IMR-90 (cell line): Measurements from ENCODE around the gene CD99. TPM values are rescaled to one million over a fixed set of nuclear protein-coding genes. Genes with fewer than 3 reads are reported as not detected.

ENCODE experiments used
- ATAC-seq: fragments of 200-7000 bp; cut with Tn5 transposase; 2 replicates; pipeline ENCODE4 v1.9.1; 2020; ENCODE audit warnings: low read depth, mild to moderate bottlenecking, moderate library complexity
- BruUV-seq: library from RNA; stranded (reverse); fragments of 400-500 nt; replicated peaks from 2 replicates; lab custom pipeline; 2021; lab: Mats Ljungman, UMichigan
- CTCF ChIA-PET: fragments of 300-600 bp; formaldehyde crosslinking; extraction: SDS; loops from one replicate; lab custom pipeline; 2021; ENCODE audit warnings: antibody characterized with exemption; lab: Yijun Ruan, JAX
- POLR2A ChIA-PET: fragments of 300-600 bp; sonication (Branson Sonifier 250); formaldehyde crosslinking; loops from one replicate; lab custom pipeline; 2022; ENCODE audit warnings: antibody characterized with exemption; ENCODE audit not compliant: unreplicated experiment; lab: Charles Lee
- DNase-seq: peaks from one replicate; pipeline ENCODE4 v3.0.0; 2013
- H2AFZ ChIP-seq: replicated peaks from 2 replicates; pipeline ENCODE3; 2013; ENCODE audit warnings: low read length, mild to moderate bottlenecking; ENCODE audit not compliant: poor library complexity
- H2AK5ac ChIP-seq: 2 replicates; pipeline ENCODE4 v1.6.1; 2013; ENCODE audit warnings: low read depth, low read length, inconsistent platforms
- H2AK9ac ChIP-seq: replicated peaks from 2 replicates; pipeline ENCODE3; 2013; ENCODE audit warnings: mild to moderate bottlenecking, low read depth, low read length, moderate library complexity; ENCODE audit not compliant: poor library complexity
- H2BK120ac ChIP-seq: 2 replicates; pipeline ENCODE4 v1.6.1; 2013; ENCODE audit warnings: low read depth, low read length, inconsistent platforms
- H2BK15ac ChIP-seq: 3 replicates; pipeline ENCODE4 v1.6.1; 2013; ENCODE audit warnings: low read depth, low read length, inconsistent platforms
- H2BK20ac ChIP-seq: 2 replicates; pipeline ENCODE4 v1.6.1; 2013; ENCODE audit warnings: low read depth, mild to moderate bottlenecking, inconsistent platforms, low read length, moderate library complexity
- H2BK5ac ChIP-seq: 2 replicates; pipeline ENCODE4 v1.6.1; 2013; ENCODE audit warnings: mild to moderate bottlenecking, low read depth, low read length, inconsistent platforms; ENCODE audit not compliant: poor library complexity, severe bottlenecking
- H3K14ac ChIP-seq: replicated peaks from 2 replicates; pipeline ENCODE4 v1.6.1; 2013; ENCODE audit warnings: low read depth, low read length, inconsistent platforms
- H3K18ac ChIP-seq: 2 replicates; pipeline ENCODE4 v1.6.1; 2013; ENCODE audit warnings: low read depth, low read length, control low read depth
- H3K23ac ChIP-seq: 2 replicates; pipeline ENCODE4 v1.6.1; 2013; ENCODE audit warnings: low read depth, low read length, inconsistent platforms
- H3K27ac ChIP-seq: 2 replicates; pipeline ENCODE4 v1.5.1; 2013; ENCODE audit warnings: mild to moderate bottlenecking, control low read depth, low read length; ENCODE audit not compliant: insufficient read depth
- H3K27me3 ChIP-seq: 2 replicates; pipeline ENCODE4 v1.6.1; 2013; ENCODE audit warnings: low read length; ENCODE audit not compliant: control insufficient read depth, insufficient read depth
- H3K36me3 ChIP-seq: 2 replicates; pipeline ENCODE4 v1.6.1; 2013; ENCODE audit warnings: low read length, mixed read lengths; ENCODE audit not compliant: control insufficient read depth, insufficient read depth
- H3K4ac ChIP-seq: 2 replicates; pipeline ENCODE4 v1.6.1; 2013; ENCODE audit warnings: low read depth, low read length, inconsistent platforms
- H3K4me1 ChIP-seq: 2 replicates; pipeline ENCODE4 v1.6.1; 2013; ENCODE audit warnings: low read length, mixed read lengths; ENCODE audit not compliant: control insufficient read depth, insufficient read depth
- H3K4me2 ChIP-seq: 2 replicates; pipeline ENCODE4 v1.6.1; 2013; ENCODE audit warnings: low read depth, mild to moderate bottlenecking, control low read depth, low read length, moderate library complexity
- H3K4me3 ChIP-seq: 2 replicates; pipeline ENCODE4 v1.5.1; 2013; ENCODE audit warnings: low read depth, mild to moderate bottlenecking, control low read depth, low read length, moderate library complexity; ENCODE audit not compliant: insufficient read depth
- H3K56ac ChIP-seq: 2 replicates; pipeline ENCODE4 v1.6.1; 2013; ENCODE audit warnings: low read length, inconsistent platforms; ENCODE audit not compliant: insufficient read depth; ENCODE audit errors: extremely low read depth
- H3K79me1 ChIP-seq, 2 experiments: 2 replicates each; pipeline ENCODE4 v1.6.1; 2013; ENCODE audit warnings: low read length in 2 of 2, inconsistent platforms in 1 of 2, low read depth in 1 of 2
- H3K9ac ChIP-seq: 2 replicates; pipeline ENCODE4 v1.6.1; 2013; ENCODE audit warnings: low read depth, low read length, control low read depth
- H3K9me1 ChIP-seq: 2 replicates; pipeline ENCODE4 v1.6.1; 2013; ENCODE audit warnings: low read length, inconsistent platforms; ENCODE audit not compliant: insufficient read depth
- H3K9me3 ChIP-seq: 2 replicates; pipeline ENCODE4 v1.6.1; 2013; ENCODE audit warnings: low read length; ENCODE audit not compliant: control insufficient read depth, insufficient read depth
- H4K20me1 ChIP-seq: 2 replicates; pipeline ENCODE4 v1.6.1; 2013; ENCODE audit warnings: low read length, inconsistent platforms; ENCODE audit not compliant: insufficient read depth
- H4K5ac ChIP-seq: 2 replicates; pipeline ENCODE4 v1.6.1; 2013; ENCODE audit warnings: mild to moderate bottlenecking, low read depth, low read length, control low read depth
- H4K8ac ChIP-seq, 2 experiments: 2 replicates each; pipeline ENCODE4 v1.6.1; 2013; ENCODE audit warnings: low read depth in 2 of 2, low read length in 2 of 2, control low read depth in 1 of 2, inconsistent platforms in 1 of 2
- H4K91ac ChIP-seq: 2 replicates; pipeline ENCODE4 v1.6.1; 2013; ENCODE audit warnings: low read depth, low read length, inconsistent platforms; ENCODE audit not compliant: insufficient read depth
- BHLHE40 ChIP-seq: fragments of 150-350 bp; IDR thresholded peaks from 2 replicates; pipeline ENCODE4 v1.6.1; 2016; ENCODE audit warnings: mild to moderate bottlenecking, low read depth, low read length
- CEBPB ChIP-seq: IDR thresholded peaks from 2 replicates; pipeline ENCODE4 v1.6.1; 2012; ENCODE audit warnings: low read depth, low read length, improper control_type of control experiment
- CHD1 ChIP-seq: IDR thresholded peaks from 2 replicates; pipeline ENCODE4 v1.6.1; 2012; ENCODE audit warnings: low read depth, low read length, improper control_type of control experiment
- FOS ChIP-seq: fragments of 150-350 bp; IDR thresholded peaks from 2 replicates; pipeline ENCODE4 v1.6.1; 2016; ENCODE audit warnings: low read depth, low read length
- MAFK ChIP-seq: IDR thresholded peaks from 2 replicates; pipeline ENCODE4 v1.6.1; 2012; ENCODE audit warnings: low read depth, low read length, improper control_type of control experiment
- MAZ ChIP-seq: IDR thresholded peaks from 2 replicates; pipeline ENCODE4 v1.6.1; 2012; ENCODE audit warnings: low read depth, mild to moderate bottlenecking, low read length, improper control_type of control experiment, moderate library complexity, borderline replicate concordance
- MXI1 ChIP-seq: IDR thresholded peaks from 2 replicates; pipeline ENCODE4 v1.6.1; 2012; ENCODE audit warnings: low read depth, mild to moderate bottlenecking, low read length, moderate library complexity, borderline replicate concordance
- NFE2L2 ChIP-seq: fragments of 150-350 bp; IDR thresholded peaks from 2 replicates; pipeline ENCODE4 v1.6.1; 2016; ENCODE audit warnings: low read depth, mild to moderate bottlenecking, low read length
- POLR2A ChIP-seq: IDR thresholded peaks from 2 replicates; pipeline ENCODE4 v1.6.1; 2012; ENCODE audit warnings: mild to moderate bottlenecking, low read depth, low read length
- RAD21 ChIP-seq: IDR thresholded peaks from 2 replicates; pipeline ENCODE4 v1.6.1; 2012; ENCODE audit warnings: low read length, improper control_type of control experiment
- RCOR1 ChIP-seq: IDR thresholded peaks from 2 replicates; pipeline ENCODE4 v1.6.1; 2012; ENCODE audit warnings: mild to moderate bottlenecking, low read length, improper control_type of control experiment; ENCODE audit not compliant: insufficient replicate concordance
- RFX5 ChIP-seq: IDR thresholded peaks from 2 replicates; pipeline ENCODE4 v1.8.0; 2012; ENCODE audit warnings: low read depth, mild to moderate bottlenecking, low read length, moderate library complexity
- SMC3 ChIP-seq: fragments of 150-350 bp; IDR thresholded peaks from 2 replicates; pipeline ENCODE4 v1.6.1; 2016; ENCODE audit warnings: low read depth, mild to moderate bottlenecking, antibody characterized with exemption, low read length, moderate library complexity
- WGBS, 2 experiments: methylation state at CpG; one replicate each; pipeline versions ENCODE4 v1.1.5 to v1.1.7; 2013; ENCODE audit warnings: missing lambda C conversion rate in 2 of 2; ENCODE audit not compliant: insufficient read length in 1 of 2; ENCODE audit errors: extremely low coverage in 2 of 2; 5-methylcytosine and 5-hydroxymethylcytosine counted together
- dilution Hi-C: fragments of 300-500 bp; cut with HindIII; formaldehyde crosslinking; loops from one replicate; pipeline ENCODE4 v1.14.3; 2018; ENCODE audit warnings: low sequenced_read_pairs; ENCODE audit not compliant: unreplicated experiment
- in situ Hi-C: fragments of 300-500 bp; cut with MboI; formaldehyde crosslinking; loops from 3 replicates; pipeline ENCODE4 v1.14.3; 2019; ENCODE audit warnings: low sequenced_read_pairs, inconsistent platforms, mixed read lengths
- intact Hi-C: fragments of 100-400 bp; cut with micrococcal nuclease; formaldehyde crosslinking; loops from 2 replicates; pipeline ENCODE4 v1.10.0; 2022
- polyA plus RNA-seq, 3 experiments: library from polyadenylated mRNA; depleted of rRNA; stranded (reverse); fragments of >200 nt; gene quantifications; 2 replicates each; pipeline ENCODE4 v1.2.3, GENCODE V29; 2012; ENCODE audit warnings: low replicate concordance in 1 of 3
- total RNA-seq: library from RNA; depleted of rRNA; stranded (reverse); fragments of >200 nt; gene quantifications from 2 replicates; pipeline ENCODE4 v1.2.3, GENCODE V29; 2012
- TF ChIP-seq, protein P1 (sequence below): fragments of 150-350 bp; IDR thresholded peaks from 2 replicates; pipeline ENCODE4 v1.6.1; 2016; ENCODE audit warnings: low read depth, mild to moderate bottlenecking, low read length, moderate library complexity, borderline replicate concordance
- TF ChIP-seq, protein P2 (sequence below): fragments of 150-350 bp; IDR thresholded peaks from 2 replicates; pipeline ENCODE4 v1.6.1; 2017; ENCODE audit warnings: mild to moderate bottlenecking, antibody characterized with exemption, low read length, low read depth

Gene CD99
- total and polyA plus RNA-seq, 2 of the 4 experiments (the other 2 are of a cell fraction) = 102 to 369 TPM

GRCh38 chrX:2782171-2782570 lies 91.1 kb downstream of the CD99 start:
- DNase-seq = no peak
- Histone ChIP-seq H3K4me3 (no peak overlapping the region), H3K4ac (no peak overlapping the region), H3K56ac (no peak overlapping the region), H2BK20ac (no peak overlapping the region), H2BK5ac (no peak overlapping the region), H2BK15ac (no peak overlapping the region), H4K91ac (no peak overlapping the region), H3K27ac (no peak overlapping the region), H3K14ac (no peak overlapping the region), H3K23ac (no peak overlapping the region), H3K9me1 (no peaks in the 10 kb centered on the region), H4K5ac (no peak overlapping the region), H3K9me3 (no peaks in the 10 kb centered on the region), H2AK9ac (no peak overlapping the region), H2AK5ac (no peak overlapping the region), H3K4me1 (no peaks in the 10 kb centered on the region), H3K36me3 (no peaks in the 10 kb centered on the region), H2BK120ac (no peak overlapping the region), H3K27me3 (peaks cover 5% of the 10 kb centered on the region; the same call in 1 of the 2 replicates), H3K4me2 (no peak overlapping the region), H3K79me1 (no peaks in the 10 kb centered on the region), H3K9ac (no peak overlapping the region), H4K8ac (no peak overlapping the region), H3K18ac (no peak overlapping the region), H2AFZ (no peak overlapping the region), H4K20me1 (no peaks in the 10 kb centered on the region)
- 33% methylated on average over 3 of the region's 4 CpGs; no CpG with 5 or more reads in 1 of the 2 experiments for WGBS, 2 experiments
- intact Hi-C loops (no loop called here), in situ Hi-C loops (no loop called here), dilution Hi-C loops (no loop called here)
- no peak for ATAC-seq
- no peak for TF ChIP-seq CEBPB
- no peak for TF ChIP-seq CHD1
- no peak for TF ChIP-seq MXI1
- TF ChIP-seq BHLHE40 = no peak
- no peak for TF ChIP-seq MAZ
- TF ChIP-seq, protein P1, sequence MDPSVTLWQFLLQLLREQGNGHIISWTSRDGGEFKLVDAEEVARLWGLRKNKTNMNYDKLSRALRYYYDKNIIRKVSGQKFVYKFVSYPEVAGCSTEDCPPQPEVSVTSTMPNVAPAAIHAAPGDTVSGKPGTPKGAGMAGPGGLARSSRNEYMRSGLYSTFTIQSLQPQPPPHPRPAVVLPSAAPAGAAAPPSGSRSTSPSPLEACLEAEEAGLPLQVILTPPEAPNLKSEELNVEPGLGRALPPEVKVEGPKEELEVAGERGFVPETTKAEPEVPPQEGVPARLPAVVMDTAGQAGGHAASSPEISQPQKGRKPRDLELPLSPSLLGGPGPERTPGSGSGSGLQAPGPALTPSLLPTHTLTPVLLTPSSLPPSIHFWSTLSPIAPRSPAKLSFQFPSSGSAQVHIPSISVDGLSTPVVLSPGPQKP = no peak
- TF ChIP-seq, protein P2, sequence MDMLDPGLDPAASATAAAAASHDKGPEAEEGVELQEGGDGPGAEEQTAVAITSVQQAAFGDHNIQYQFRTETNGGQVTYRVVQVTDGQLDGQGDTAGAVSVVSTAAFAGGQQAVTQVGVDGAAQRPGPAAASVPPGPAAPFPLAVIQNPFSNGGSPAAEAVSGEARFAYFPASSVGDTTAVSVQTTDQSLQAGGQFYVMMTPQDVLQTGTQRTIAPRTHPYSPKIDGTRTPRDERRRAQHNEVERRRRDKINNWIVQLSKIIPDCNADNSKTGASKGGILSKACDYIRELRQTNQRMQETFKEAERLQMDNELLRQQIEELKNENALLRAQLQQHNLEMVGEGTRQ = no peak
- no peak for TF ChIP-seq MAFK
- no peak for TF ChIP-seq SMC3
- TF ChIP-seq NFE2L2 = no peak
- TF ChIP-seq POLR2A = no peak
- no peak for TF ChIP-seq FOS
- no peak for TF ChIP-seq RFX5
- TF ChIP-seq RCOR1 = no peak
- no peak for TF ChIP-seq RAD21
- BruUV-seq = no TSS peak
- POLR2A ChIA-PET = no interaction called here
- CTCF ChIA-PET = no interaction called here
